SJSA1 (cell line): ENCODE measurements around the gene AP1G2. TPM values are rescaled to one million over a fixed set of nuclear protein-coding genes. Genes with fewer than 3 reads are reported as not detected.

Experiments used
- DNase-seq, 2 experiments: peaks; one replicate each; pipeline ENCODE4 v3.0.0-alpha.2; 2015 to 2020; ENCODE audit warnings: low spot score in 2 of 2, low read depth in 1 of 2
- H3K27ac ChIP-seq: fragments of 250-450 bp; sonication (Bioruptor Pico); 2 replicates; pipeline ENCODE4 v1.5.1; 2020; ENCODE audit warnings: mild to moderate bottlenecking, moderate library complexity
- H3K27me3 ChIP-seq: fragments of 250-450 bp; sonication (Bioruptor Pico); replicated peaks from 2 replicates; pipeline ENCODE4 v1.5.1; 2020; ENCODE audit warnings: mild to moderate bottlenecking, moderate library complexity
- H3K36me3 ChIP-seq: fragments of 250-450 bp; sonication (Bioruptor Pico); 2 replicates; pipeline ENCODE4 v1.5.1; 2020; ENCODE audit warnings: mild to moderate bottlenecking
- H3K4me1 ChIP-seq: fragments of 250-450 bp; sonication (Bioruptor Pico); replicated peaks from 2 replicates; pipeline ENCODE4 v1.6.1; 2021; ENCODE audit warnings: mild to moderate bottlenecking
- H3K4me3 ChIP-seq: fragments of 250-450 bp; sonication (Bioruptor Pico); 2 replicates; pipeline ENCODE4 v1.5.1; 2020; ENCODE audit warnings: mild to moderate bottlenecking
- H3K9me3 ChIP-seq: fragments of 250-450 bp; sonication (Bioruptor Pico); replicated peaks from 2 replicates; pipeline ENCODE4 v1.5.1; 2020; ENCODE audit warnings: mild to moderate bottlenecking
- total RNA-seq: library from RNA; depleted of rRNA; stranded (reverse); fragments of >200 nt; shearing (Covaris generic); gene quantifications from 2 replicates; pipeline ENCODE4 v1.2.3, GENCODE V29; 2014

AP1G2 gene
- total RNA-seq, 1 experiment from 2014 or later, result 0.74 TPM

DNA sequence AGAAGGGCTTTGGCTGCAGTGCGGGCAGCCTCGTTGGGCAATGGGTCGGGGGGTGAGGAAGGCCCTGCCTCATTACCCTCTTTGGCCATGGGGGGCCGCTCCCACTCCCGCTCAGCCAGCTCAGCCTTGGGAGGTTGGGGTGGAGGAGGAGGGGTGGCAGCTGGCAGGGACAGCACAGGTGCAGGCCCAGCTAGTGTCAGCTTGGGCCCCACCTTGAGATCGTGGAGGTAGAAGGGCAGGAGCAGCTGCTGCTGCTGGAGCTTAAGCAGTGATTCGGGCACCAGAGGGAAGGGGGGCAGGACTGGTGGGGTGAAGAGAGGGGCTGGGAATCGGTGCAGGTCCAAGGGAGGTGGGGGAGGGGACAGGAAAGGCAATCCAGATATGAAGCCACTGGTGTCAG lies 42.0 kb downstream of the AP1G2 start:
- Histone ChIP-seq H3K9me3 (no peaks in the 10 kb centered on the region), H3K27ac (no peak overlapping the region), H3K36me3 (no peaks in the 10 kb centered on the region), H3K27me3 (no peaks in the 10 kb centered on the region), H3K4me3 (no peak overlapping the region), H3K4me1 (no peaks in the 10 kb centered on the region)
- DNase-seq, result no peak

DNA sequence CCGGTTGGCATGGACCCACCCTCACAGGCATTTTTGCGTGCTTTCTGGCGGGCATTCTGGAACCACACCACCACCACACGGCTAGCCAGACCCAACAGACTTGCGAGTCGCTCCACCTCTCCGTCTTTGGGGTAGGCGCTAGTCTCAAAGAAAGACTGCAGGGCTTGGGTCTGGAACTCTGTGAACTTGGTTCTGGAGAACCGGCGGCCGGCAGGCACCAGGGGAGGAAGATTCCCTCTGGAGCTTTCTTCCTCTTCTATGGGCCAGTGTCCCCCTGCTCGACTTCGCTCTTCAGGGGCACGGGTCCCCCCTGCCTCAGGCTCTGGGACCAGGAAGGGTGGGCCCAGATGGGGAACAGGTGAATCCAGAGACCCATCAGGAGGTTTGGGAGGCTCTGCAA lies 42.6 kb downstream of the AP1G2 start:
- H3K4me3 ChIP-seq, result no peak overlapping the region
- no peaks in the 10 kb centered on the region for H3K9me3 ChIP-seq
- no peaks in the 10 kb centered on the region for H3K4me1 ChIP-seq
- no peak overlapping the region for H3K27ac ChIP-seq
- no peak for DNase-seq
- no peaks in the 10 kb centered on the region for H3K27me3 ChIP-seq
- no peaks in the 10 kb centered on the region for H3K36me3 ChIP-seq

DNA sequence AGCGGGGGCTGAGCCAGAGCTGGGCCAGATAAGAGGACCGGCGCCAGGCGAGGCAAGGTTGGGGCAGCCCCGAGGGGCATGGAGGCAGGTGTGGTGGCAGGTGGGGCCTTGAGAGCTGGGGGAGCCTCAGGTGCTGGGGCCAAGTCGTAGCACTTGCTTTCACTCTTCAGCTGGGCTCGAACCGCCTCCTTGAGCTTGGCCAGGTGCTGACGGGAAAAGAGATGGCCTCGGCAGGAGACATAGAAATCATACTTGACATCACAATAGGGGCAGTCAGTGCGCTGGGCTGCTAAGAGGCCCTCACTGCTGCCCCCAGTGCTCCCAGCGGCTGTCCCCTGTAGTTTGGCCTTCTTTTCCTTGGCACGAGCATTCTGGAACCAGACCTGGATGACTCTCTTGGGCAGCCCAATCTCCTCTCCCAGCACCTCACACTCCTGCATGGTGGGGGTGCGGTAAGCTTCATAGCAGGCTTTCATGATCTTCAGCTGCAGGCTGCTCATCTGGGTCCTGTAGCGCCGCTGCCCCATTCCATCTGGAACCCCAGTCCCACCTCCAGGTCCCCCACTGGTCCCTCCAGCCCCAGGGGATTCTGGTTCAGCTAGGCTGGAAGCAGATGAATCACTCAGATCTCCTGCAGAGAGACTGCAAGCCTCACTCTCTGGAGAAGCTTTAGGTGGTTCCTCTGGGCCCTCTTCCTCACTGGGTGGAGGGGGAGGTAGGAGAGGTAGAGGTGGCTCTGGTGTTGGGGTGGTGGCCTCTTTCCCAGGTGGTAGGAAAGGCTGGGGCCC lies 44.2 kb downstream of the AP1G2 start:
- Histone ChIP-seq H3K4me1 (no peaks in the 10 kb centered on the region), H3K27ac (no peak overlapping the region), H3K9me3 (no peaks in the 10 kb centered on the region), H3K4me3 (no peak overlapping the region), H3K36me3 (no peaks in the 10 kb centered on the region), H3K27me3 (no peaks in the 10 kb centered on the region; the same call in 1 of the 2 replicates)
- DNase-seq, result no peak

- Histone ChIP-seq H3K27me3 (no peaks in the 10 kb centered on the region; the same call in 1 of the 2 replicates), H3K4me1 (no peaks in the 10 kb centered on the region), H3K9me3 (no peaks in the 10 kb centered on the region), H3K4me3 (no peak overlapping the region), H3K36me3 (no peaks in the 10 kb centered on the region), H3K27ac (no peak overlapping the region)
- no peak for DNase-seq
Measured at GRCh38 chr14:23522643-23523198, 44.9 kb downstream of the AP1G2 start.

GRCh38 chr14:23521785-23522640 lies 45.6 kb downstream of the AP1G2 start:
- DNase-seq, result no peak

GRCh38 chr14:23520899-23521533 lies 46.6 kb downstream of the AP1G2 start:
- DNase-seq, result no peak
- no peaks in the 10 kb centered on the region for H3K36me3 ChIP-seq
- no peak overlapping the region for H3K27ac ChIP-seq
- H3K4me1 ChIP-seq, result no peaks in the 10 kb centered on the region
- H3K27me3 ChIP-seq, result no peaks in the 10 kb centered on the region; the same call in 1 of the 2 replicates
- no peak overlapping the region for H3K4me3 ChIP-seq
- no peaks in the 10 kb centered on the region for H3K9me3 ChIP-seq

More at GRCh38 chr14:23521785-23522640, 45.6 kb downstream of the AP1G2 start:
- H3K4me3 ChIP-seq, result no peak overlapping the region
- H3K4me1 ChIP-seq, result no peaks in the 10 kb centered on the region
- H3K27ac ChIP-seq, result no peak overlapping the region
- H3K27me3 ChIP-seq, result no peaks in the 10 kb centered on the region; the same call in 1 of the 2 replicates
- no peaks in the 10 kb centered on the region for H3K9me3 ChIP-seq
- no peaks in the 10 kb centered on the region for H3K36me3 ChIP-seq

GRCh38 chr14:23518709-23519108 lies 48.9 kb downstream of the AP1G2 start:
- Histone ChIP-seq H3K4me1 (no peaks in the 10 kb centered on the region), H3K27ac (no peak overlapping the region), H3K4me3 (no peak overlapping the region), H3K27me3 (no peaks in the 10 kb centered on the region; the same call in 1 of the 2 replicates), H3K9me3 (no peaks in the 10 kb centered on the region), H3K36me3 (no peaks in the 10 kb centered on the region)
- no peak for DNase-seq

DNA sequence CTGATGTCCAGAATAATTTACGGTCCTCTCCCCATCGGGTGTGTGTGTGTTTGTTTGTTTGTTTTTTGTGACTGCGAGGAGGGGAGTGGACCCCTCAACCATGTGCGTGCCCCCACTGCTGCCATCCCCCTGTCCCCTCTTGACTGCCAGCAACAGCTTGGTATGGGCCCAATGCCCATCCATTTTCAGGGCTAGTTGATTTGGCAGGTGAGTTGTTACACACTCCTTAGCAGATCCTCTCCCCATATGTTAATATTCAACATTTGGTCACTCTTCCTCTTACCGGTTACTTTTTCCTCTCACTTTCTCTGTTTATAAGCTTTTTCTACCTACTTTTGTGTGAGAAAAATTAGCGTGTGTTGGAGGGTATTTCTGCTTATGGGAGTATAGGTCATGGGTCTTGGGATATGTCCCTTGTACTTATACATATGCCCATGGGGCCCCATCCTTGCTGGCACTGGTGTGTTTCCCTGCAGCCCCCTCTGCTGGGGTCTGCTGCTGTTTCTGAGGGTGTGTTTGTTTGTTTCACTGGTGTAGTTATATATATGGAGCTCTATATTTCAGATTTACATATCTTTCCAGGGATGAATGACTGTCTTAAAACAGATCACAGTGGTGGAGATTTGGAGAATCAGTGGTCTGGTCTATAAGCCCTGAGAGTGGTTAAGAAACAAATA lies 49.8 kb downstream of the AP1G2 start:
- H3K4me3 ChIP-seq, result no peak overlapping the region
- no peaks in the 10 kb centered on the region for H3K4me1 ChIP-seq
- no peaks in the 10 kb centered on the region for H3K9me3 ChIP-seq
- DNase-seq, result no peak
- H3K27me3 ChIP-seq, result no peaks in the 10 kb centered on the region; the same call in 1 of the 2 replicates
- no peaks in the 10 kb centered on the region for H3K36me3 ChIP-seq
- H3K27ac ChIP-seq, result no peak overlapping the region

- no peak for DNase-seq
- Histone ChIP-seq H3K4me3 (no peak overlapping the region), H3K9me3 (no peaks in the 10 kb centered on the region), H3K4me1 (no peaks in the 10 kb centered on the region), H3K27me3 (no peaks in the 10 kb centered on the region; the same call in 1 of the 2 replicates), H3K36me3 (no peaks in the 10 kb centered on the region), H3K27ac (no peak overlapping the region)
Measured at GRCh38 chr14:23514644-23514957, 53.0 kb downstream of the AP1G2 start.

DNA sequence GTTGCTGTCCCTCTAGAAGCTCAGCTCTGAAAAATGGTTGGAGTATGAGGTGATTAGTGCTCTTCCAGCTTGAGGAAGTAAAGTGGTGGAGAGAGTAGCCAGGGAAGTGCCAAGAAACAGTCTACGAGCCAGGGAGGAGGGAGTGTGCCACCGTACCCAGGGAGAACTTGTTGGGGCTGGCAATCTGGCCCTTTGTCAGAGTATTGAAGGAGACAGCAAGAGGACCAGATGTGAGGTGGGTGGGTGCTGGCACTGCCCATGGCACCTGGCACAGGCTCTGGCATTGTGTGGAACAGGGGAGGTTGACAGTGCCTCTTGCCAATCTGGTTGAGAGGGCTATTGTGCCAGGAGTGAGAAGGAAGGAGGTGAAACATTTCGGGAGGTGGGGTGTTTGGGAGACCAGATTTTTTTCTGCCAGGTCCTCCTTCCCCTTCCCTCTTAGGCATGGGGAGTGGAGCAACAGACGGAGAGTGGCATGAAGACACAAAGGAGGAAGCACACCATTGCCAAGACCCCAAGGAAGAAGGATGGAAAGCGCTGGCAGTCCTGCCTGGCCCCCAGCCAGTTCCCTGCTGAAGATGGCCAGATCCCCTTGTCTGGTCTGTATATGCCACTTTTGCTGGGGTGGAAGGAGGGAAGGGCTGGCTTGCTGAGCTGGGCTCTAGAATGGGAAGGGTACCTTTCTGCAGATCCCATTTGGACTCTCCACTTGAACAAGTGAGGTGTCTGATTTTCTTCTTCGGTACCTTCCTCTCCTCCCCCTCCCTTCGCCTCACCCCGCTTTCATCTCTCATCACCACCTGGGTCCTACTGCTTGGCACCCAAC lies 53.6 kb downstream of the AP1G2 start:
- Histone ChIP-seq H3K36me3 (no peaks in the 10 kb centered on the region), H3K27ac (no peak overlapping the region), H3K27me3 (no peaks in the 10 kb centered on the region; the same call in 1 of the 2 replicates), H3K4me1 (no peaks in the 10 kb centered on the region), H3K9me3 (no peaks in the 10 kb centered on the region), H3K4me3 (no peak overlapping the region)
- DNase-seq, result no peak

DNA sequence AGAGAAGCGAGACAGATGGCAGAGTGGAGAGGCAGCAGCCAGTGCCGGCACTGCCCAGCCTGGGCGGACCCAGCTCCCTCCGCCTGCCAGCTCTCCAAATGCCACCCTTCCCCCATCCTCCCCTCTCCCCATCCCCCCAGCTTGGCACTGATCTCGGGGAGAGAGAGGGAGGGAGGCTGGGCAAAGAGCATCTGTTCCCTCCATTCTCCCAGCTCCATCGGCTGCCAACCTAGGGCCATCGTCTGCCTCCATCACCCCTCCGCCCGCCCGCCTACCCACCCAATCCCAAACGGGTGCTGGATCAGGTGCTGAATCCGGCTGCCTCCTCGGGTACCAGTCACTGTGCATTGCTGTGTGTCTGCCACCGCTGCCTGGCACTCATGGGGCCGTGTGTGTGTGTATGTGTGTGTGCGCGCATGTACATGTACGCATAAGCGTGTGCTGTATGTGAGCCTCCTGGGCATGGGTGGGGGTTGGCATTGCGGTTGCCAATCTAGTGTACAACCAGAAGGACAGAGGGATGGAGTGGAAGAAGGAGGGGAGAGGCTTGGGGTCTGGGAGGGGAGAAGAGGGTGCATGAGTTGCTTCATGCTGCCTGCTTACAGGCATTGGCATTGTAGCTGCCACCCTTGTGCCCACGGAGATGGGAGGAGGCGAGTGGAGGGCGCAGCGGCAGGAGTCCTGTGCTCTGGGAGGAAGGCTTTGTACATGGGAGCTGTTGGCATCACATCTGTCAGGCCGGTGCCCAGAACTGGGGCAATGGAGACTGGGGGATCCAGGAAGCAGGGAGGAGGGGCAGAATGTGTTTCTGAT lies 54.4 kb downstream of the AP1G2 start:
- DNase-seq, result no peak
- Histone ChIP-seq H3K4me1 (no peaks in the 10 kb centered on the region), H3K4me3 (no peak overlapping the region), H3K27ac (no peak overlapping the region), H3K27me3 (no peaks in the 10 kb centered on the region), H3K9me3 (no peaks in the 10 kb centered on the region), H3K36me3 (no peaks in the 10 kb centered on the region)

DNA sequence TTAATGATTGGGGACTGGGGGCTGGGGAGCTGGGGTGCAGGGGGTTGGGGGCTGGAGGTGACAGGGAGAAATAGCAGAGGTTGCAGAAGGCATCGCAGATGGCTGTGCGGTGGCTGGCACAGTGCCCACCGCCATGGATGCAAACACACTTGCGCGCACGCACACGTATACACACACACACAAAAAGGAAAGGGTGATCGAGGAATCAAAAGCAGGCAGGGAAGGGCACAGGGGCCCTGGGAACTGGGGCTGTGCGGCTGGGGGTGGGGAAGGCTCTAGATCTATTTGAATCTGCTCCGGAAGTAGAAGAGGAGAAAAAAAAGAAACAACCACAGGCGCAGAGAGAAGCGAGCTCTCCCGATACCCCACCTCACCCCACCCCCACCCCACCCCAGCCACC lies 55.4 kb downstream of the AP1G2 start:
- no peaks in the 10 kb centered on the region for H3K9me3 ChIP-seq
- no peak overlapping the region for H3K4me3 ChIP-seq
- H3K27ac ChIP-seq, result no peak overlapping the region
- no peaks in the 10 kb centered on the region for H3K4me1 ChIP-seq
- H3K27me3 ChIP-seq, result no peaks in the 10 kb centered on the region
- no peaks in the 10 kb centered on the region for H3K36me3 ChIP-seq
- no peak for DNase-seq
